CD14-positive monocyte (primary cell): ENCODE measurements around the gene HINT2. TPM values are rescaled to one million over a fixed set of nuclear protein-coding genes. Genes with fewer than 3 reads are reported as not detected.

ENCODE experiments used
- DNase-seq, 3 donors: peaks; one replicate each; pipeline ENCODE4 v3.0.0-alpha.2; 2011 to 2022
- H2AFZ ChIP-seq: 2 replicates; pipeline ENCODE4 v1.6.0; 2012; ENCODE audit warnings: mild to moderate bottlenecking, low read depth, low read length, inconsistent platforms; ENCODE audit not compliant: insufficient read depth, poor library complexity, severe bottlenecking
- H3K27ac ChIP-seq, 2 donors: 1 replicate in 1 of 2; 2 replicates in 1 of 2; pipeline ENCODE4 v1.5.1; 2012 to 2013; ENCODE audit warnings: low read length in 2 of 2, control low read depth in 1 of 2, inconsistent platforms in 1 of 2, low read depth in 1 of 2, mild to moderate bottlenecking in 1 of 2
- H3K27me3 ChIP-seq, 2 donors: one replicate each; pipeline versions ENCODE4 v1.6.0 to v1.6.1; 2011 to 2013; ENCODE audit warnings: low read length in 2 of 2; ENCODE audit not compliant: control insufficient read depth in 2 of 2, insufficient read depth in 2 of 2
- H3K36me3 ChIP-seq, 2 donors: replicated peaks in 1 of 2; 1 replicate in 1 of 2; 2 replicates in 1 of 2; pipeline versions ENCODE4 v1.5.1 to v1.6.1; 2012 to 2013; ENCODE audit warnings: low read length in 2 of 2, control low read depth in 1 of 2, inconsistent platforms in 1 of 2, mild to moderate bottlenecking in 1 of 2; ENCODE audit not compliant: insufficient read depth in 2 of 2, control insufficient read depth in 1 of 2
- H3K4me1 ChIP-seq, 2 donors: 1 replicate in 1 of 2; 2 replicates in 1 of 2; pipeline versions ENCODE4 v1.5.1 to v1.6.1; 2012 to 2013; ENCODE audit warnings: low read length in 2 of 2, control low read depth in 1 of 2, inconsistent platforms in 1 of 2, mild to moderate bottlenecking in 1 of 2, moderate library complexity in 1 of 2; ENCODE audit not compliant: insufficient read depth in 2 of 2, control insufficient read depth in 1 of 2
- H3K4me2 ChIP-seq: replicated peaks from 2 replicates; pipeline ENCODE3; 2012; ENCODE audit warnings: low read length, moderate library complexity, mild to moderate bottlenecking; ENCODE audit not compliant: poor library complexity, severe bottlenecking; ENCODE audit errors: extremely low read depth
- H3K4me3 ChIP-seq, 3 experiments: fragments of 200-600 bp in 1 of 3; sonication (generic) in 1 of 3; replicated peaks in 1 of 3; 1 replicate in 2 of 3; 2 replicates in 1 of 3; pipeline ENCODE4 v1.5.1; 2011 to 2013; ENCODE audit warnings: low read length in 3 of 3, mild to moderate bottlenecking in 3 of 3, control low read depth in 2 of 3, low read depth in 2 of 3, inconsistent platforms in 1 of 3, moderate library complexity in 1 of 3
- H3K79me2 ChIP-seq: 2 replicates; pipeline ENCODE4 v1.6.0; 2012; ENCODE audit warnings: mild to moderate bottlenecking, control low read depth, inconsistent platforms, low read length, moderate library complexity; ENCODE audit not compliant: insufficient read depth
- H3K9ac ChIP-seq: 2 replicates; pipeline ENCODE4 v1.6.0; 2017; ENCODE audit warnings: low read length, mild to moderate bottlenecking; ENCODE audit not compliant: insufficient read depth, poor library complexity, severe bottlenecking
- H3K9me3 ChIP-seq, 2 donors: replicated peaks in 1 of 2; 1 replicate in 1 of 2; 2 replicates in 1 of 2; pipeline versions ENCODE4 v1.5.1 to v1.6.1; 2012 to 2013; ENCODE audit warnings: low read length in 2 of 2, control low read depth in 1 of 2; ENCODE audit not compliant: control insufficient read depth in 1 of 2, insufficient read depth in 1 of 2
- H4K20me1 ChIP-seq: 2 replicates; pipeline ENCODE4 v1.6.0; 2012; ENCODE audit warnings: mild to moderate bottlenecking, low read length, control low read depth, moderate library complexity; ENCODE audit not compliant: insufficient read depth
- H3K27ac Mint-ChIP-seq, 7 donors: one replicate each; pipeline ENCODE4 v1.8.0; 2020; ENCODE audit warnings: mild to moderate bottlenecking in 7 of 7, mixed read lengths in 7 of 7, moderate library complexity in 6 of 7, inconsistent platforms in 2 of 7
- H3K27me3 Mint-ChIP-seq, 3 donors: one replicate each; pipeline ENCODE4 v1.8.0; 2021 to 2022; ENCODE audit warnings: low read depth in 3 of 3, mild to moderate bottlenecking in 3 of 3, mixed read lengths in 3 of 3, moderate library complexity in 3 of 3, inconsistent platforms in 1 of 3
- H3K36me3 Mint-ChIP-seq, 2 donors: one replicate each; pipeline ENCODE4 v1.8.0; 2020; ENCODE audit warnings: mixed read lengths in 2 of 2, inconsistent platforms in 1 of 2, mild to moderate bottlenecking in 1 of 2
- H3K4me1 Mint-ChIP-seq: one replicate; pipeline ENCODE4 v1.8.0; 2020; ENCODE audit warnings: mild to moderate bottlenecking, mixed read lengths
- H3K4me3 Mint-ChIP-seq, 2 donors: one replicate each; pipeline ENCODE4 v1.8.0; 2020; ENCODE audit warnings: mild to moderate bottlenecking in 2 of 2, mixed read lengths in 2 of 2, moderate library complexity in 1 of 2
- H3K9me3 Mint-ChIP-seq, 7 donors: one replicate each; pipeline ENCODE4 v1.8.0; 2020 to 2022; ENCODE audit warnings: mixed read lengths in 7 of 7, mild to moderate bottlenecking in 6 of 7, moderate library complexity in 6 of 7, inconsistent platforms in 2 of 7
- WGBS: methylation state at CpG from one replicate; pipeline ENCODE4 v1.1.5; 2013; ENCODE audit warnings: missing lambda C conversion rate; ENCODE audit not compliant: insufficient coverage; 5-methylcytosine and 5-hydroxymethylcytosine counted together
- intact Hi-C, 2 donors: fragments of 100-400 bp; cut with micrococcal nuclease; formaldehyde crosslinking; loops; one replicate each; pipeline versions ENCODE4 v1.15.0 to v1.15.1; 2023
- polyA plus RNA-seq, 3 donors: library from polyadenylated mRNA; depleted of rRNA in 1 of 3; unstranded in 2 of 3; stranded (reverse) in 1 of 3; fragments of 300-500 nt in 2 of 3; fragments of >200 nt in 1 of 3; fragmentation: Illumina TruSeq in 2 of 3; gene quantifications; 1 replicate in 2 of 3; 2 replicates in 1 of 3; pipeline ENCODE4 v1.2.3, GENCODE V29; 2012 to 2021
- TF ChIP-seq, protein P1 (sequence below): fragments of 200-600 bp; IDR thresholded peaks from one replicate; pipeline ENCODE4 v1.8.0; 2022; ENCODE audit warnings: antibody characterized with exemption, mild to moderate bottlenecking

Gene HINT2
- polyA plus RNA-seq, 3 donors, result 19.9 to 64.5 (median 59.1) TPM

DNA sequence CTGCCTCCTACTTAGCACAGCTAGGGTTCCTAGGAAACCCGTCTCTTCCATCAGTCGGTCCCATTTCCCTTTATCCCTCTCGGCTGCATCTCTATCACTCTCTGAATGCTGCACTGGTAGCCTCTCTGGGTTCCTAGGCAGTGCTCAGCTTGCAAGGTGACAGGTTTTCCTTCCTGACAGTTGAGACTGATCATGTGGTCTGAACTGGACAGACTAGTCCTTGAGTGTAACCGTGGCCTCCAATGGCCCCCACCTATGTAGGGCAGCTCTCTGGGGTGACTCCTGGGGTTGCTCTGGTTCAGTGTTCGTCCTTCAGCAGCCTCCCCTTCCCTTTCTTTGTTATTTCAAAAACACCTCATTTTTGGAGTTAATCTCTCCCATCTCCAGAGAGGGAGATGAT is 18.0 kb upstream of the HINT2 start:
- H3K4me1 ChIP-seq, result peaks cover 74 to 80% of the 10 kb centered on the region in 2 donors
- 77% methylated on average over 4 of the region's 5 CpGs for WGBS
- no peak overlapping the region for H2AFZ ChIP-seq
- Mint-ChIP-seq H3K27ac (peak overlapping the region in 1 of 7 donors; percentile 50), H3K9me3 (no peaks in the 10 kb centered on the region), H3K27me3 (peaks cover 11 to 20% (median 12%) of the 10 kb centered on the region in 3 donors), H3K4me1 (peaks cover 84% of the 10 kb centered on the region), H3K4me3 (peak overlapping the region in 1 of 2 donors; percentile 78), H3K36me3 (peaks cover 14 to 15% of the 10 kb centered on the region in 2 donors)
- no peaks in the 10 kb centered on the region for H3K27me3 ChIP-seq
- peak overlapping the region in 1 of 2 donors; percentile 42 for H3K27ac ChIP-seq
- DNase-seq, result no peak
- no peaks in the 10 kb centered on the region for H3K36me3 ChIP-seq
- H3K4me2 ChIP-seq, result no peak overlapping the region
- TF ChIP-seq, protein P1, sequence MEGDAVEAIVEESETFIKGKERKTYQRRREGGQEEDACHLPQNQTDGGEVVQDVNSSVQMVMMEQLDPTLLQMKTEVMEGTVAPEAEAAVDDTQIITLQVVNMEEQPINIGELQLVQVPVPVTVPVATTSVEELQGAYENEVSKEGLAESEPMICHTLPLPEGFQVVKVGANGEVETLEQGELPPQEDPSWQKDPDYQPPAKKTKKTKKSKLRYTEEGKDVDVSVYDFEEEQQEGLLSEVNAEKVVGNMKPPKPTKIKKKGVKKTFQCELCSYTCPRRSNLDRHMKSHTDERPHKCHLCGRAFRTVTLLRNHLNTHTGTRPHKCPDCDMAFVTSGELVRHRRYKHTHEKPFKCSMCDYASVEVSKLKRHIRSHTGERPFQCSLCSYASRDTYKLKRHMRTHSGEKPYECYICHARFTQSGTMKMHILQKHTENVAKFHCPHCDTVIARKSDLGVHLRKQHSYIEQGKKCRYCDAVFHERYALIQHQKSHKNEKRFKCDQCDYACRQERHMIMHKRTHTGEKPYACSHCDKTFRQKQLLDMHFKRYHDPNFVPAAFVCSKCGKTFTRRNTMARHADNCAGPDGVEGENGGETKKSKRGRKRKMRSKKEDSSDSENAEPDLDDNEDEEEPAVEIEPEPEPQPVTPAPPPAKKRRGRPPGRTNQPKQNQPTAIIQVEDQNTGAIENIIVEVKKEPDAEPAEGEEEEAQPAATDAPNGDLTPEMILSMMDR, result no peak
- intact Hi-C loops, result no loop called here
- H3K9me3 ChIP-seq, result no peaks in the 10 kb centered on the region
- H3K9ac ChIP-seq, result no peak overlapping the region
- peak overlapping the region in 1 of 3 experiments; percentile 39 for H3K4me3 ChIP-seq
- no peaks in the 10 kb centered on the region for H4K20me1 ChIP-seq
- peaks cover 4% of the 10 kb centered on the region for H3K79me2 ChIP-seq

DNA sequence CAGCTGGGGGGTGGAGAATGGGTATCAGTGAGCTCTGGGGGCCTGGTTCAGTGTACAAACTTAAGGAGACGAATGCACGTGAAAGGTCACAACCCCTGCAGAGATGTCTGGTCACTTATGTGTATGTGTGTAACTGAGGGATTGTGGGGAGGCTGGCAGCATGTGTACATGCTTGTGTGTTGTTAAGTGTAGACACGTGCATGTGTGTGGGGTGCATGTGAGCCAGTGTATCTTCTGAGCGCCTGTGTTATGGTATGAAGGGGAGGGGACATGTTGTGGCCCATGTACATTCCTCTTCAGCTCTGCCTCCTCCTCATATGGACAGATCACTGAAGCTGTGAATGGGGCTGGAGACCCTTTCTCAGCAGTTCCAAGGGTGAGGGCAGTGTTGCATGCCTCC is 16.2 kb upstream of the HINT2 start:
- Histone ChIP-seq H2AFZ (no peak overlapping the region), H3K79me2 (peaks cover 4% of the 10 kb centered on the region), H3K27ac (no peak overlapping the region), H3K9ac (no peak overlapping the region), H4K20me1 (no peaks in the 10 kb centered on the region), H3K4me2 (no peak overlapping the region), H3K4me3 (peak overlapping the region in 1 of 3 experiments; percentile 6), H3K36me3 (no peaks in the 10 kb centered on the region), H3K4me1 (peaks cover 71 to 80% of the 10 kb centered on the region in 2 donors), H3K27me3 (no peaks in the 10 kb centered on the region), H3K9me3 (no peaks in the 10 kb centered on the region)
- Mint-ChIP-seq H3K36me3 (peaks cover 6 to 10% of the 10 kb centered on the region in 2 donors), H3K4me3 (peak overlapping the region in 1 of 2 donors; percentile 31), H3K27ac (peak overlapping the region in 2 of 7 donors; percentile 48 to 59), H3K4me1 (peaks cover 79% of the 10 kb centered on the region), H3K27me3 (peaks cover 18 to 20% (median 19%) of the 10 kb centered on the region in 3 donors), H3K9me3 (no peaks in the 10 kb centered on the region)
- intact Hi-C loops, result no loop called here
- WGBS, result 100% methylated on average over 2 of the region's 4 CpGs
- DNase-seq, result no peak
- TF ChIP-seq, protein P1, result no peak
